GM12878 (cell line): Measurements from ENCODE around the gene DOCK7. TPM values are rescaled to one million over a fixed set of nuclear protein-coding genes. Genes with fewer than 3 reads are reported as not detected.

ENCODE experiments used
- ATAC-seq: fragments of 200-7000 bp; cut with Tn5 transposase; 3 replicates; pipeline ENCODE4 v1.9.1; 2020; ENCODE audit warnings: mild to moderate bottlenecking, moderate library complexity
- BruUV-seq: library from RNA; stranded (reverse); fragments of 400-500 nt; replicated peaks from 2 replicates; lab custom pipeline; 2021; lab: Mats Ljungman, UMichigan
- CTCF ChIA-PET: fragments of 300-600 bp; sonication (Branson Sonifier 250); formaldehyde crosslinking; extraction: SDS; loops from one replicate; lab custom pipeline; 2021; ENCODE audit warnings: inconsistent platforms; lab: Yijun Ruan, JAX
- POLR2A ChIA-PET: fragments of 350-600 bp; formaldehyde crosslinking; extraction: SDS; loops from one replicate; lab custom pipeline; 2021; ENCODE audit warnings: inconsistent platforms; lab: Charles Lee
- RAD21 ChIA-PET: fragments of 300-600 bp; sonication (Branson Sonifier 250); formaldehyde crosslinking; loops from one replicate; lab custom pipeline; 2023; ENCODE audit warnings: antibody characterized with exemption; ENCODE audit not compliant: unreplicated experiment; lab: Charles Lee
- SMC1A ChIA-PET: fragments of 300-600 bp; sonication (Branson Sonifier 250); formaldehyde crosslinking; loops from one replicate; lab custom pipeline; 2023; ENCODE audit not compliant: unreplicated experiment, uncharacterized antibody; lab: Charles Lee
- DNase-seq: peaks from one replicate; pipeline ENCODE4 v3.0.0-alpha.2; 2011; ENCODE audit warnings: low read depth, low spot score
- FAIRE-seq: peaks from 3 replicates; lab custom pipeline; 2011; peaks lifted over from hg19 to GRCh38; lab: Jason Lieb, UNC
- H2AFZ ChIP-seq: 2 replicates; pipeline ENCODE4 v1.6.0; 2011; ENCODE audit warnings: low read depth, low read length, control low read depth; ENCODE audit not compliant: control insufficient read depth
- H3K27ac ChIP-seq: 2 replicates; pipeline ENCODE4 v1.5.1; 2011; ENCODE audit warnings: control low read depth; ENCODE audit not compliant: control insufficient read depth, insufficient read depth
- H3K27me3 ChIP-seq, 2 experiments: replicated peaks in 1 of 2; 2 replicates each; pipeline versions ENCODE4 v1.6.0 to v1.6.1; 2011; ENCODE audit warnings: low read length in 1 of 2; ENCODE audit not compliant: control insufficient read depth in 2 of 2, insufficient read depth in 2 of 2
- H3K36me3 ChIP-seq, 2 experiments: 2 replicates each; pipeline ENCODE4 v1.5.1; 2011; ENCODE audit warnings: low read length in 1 of 2; ENCODE audit not compliant: control insufficient read depth in 2 of 2, insufficient read depth in 2 of 2
- H3K4me1 ChIP-seq: 2 replicates; pipeline ENCODE4 v1.6.1; 2011; ENCODE audit warnings: mild to moderate bottlenecking, low read length, moderate library complexity, mixed read lengths; ENCODE audit not compliant: control insufficient read depth, insufficient read depth
- H3K4me2 ChIP-seq: 2 replicates; pipeline ENCODE4 v1.6.0; 2011; ENCODE audit warnings: control low read depth; ENCODE audit not compliant: control insufficient read depth, insufficient read depth
- H3K4me3 ChIP-seq: fragments of 200-600 bp; sonication (generic); 2 replicates; pipeline ENCODE4 v1.5.1; 2016
- H3K79me2 ChIP-seq: 2 replicates; pipeline ENCODE4 v1.6.0; 2011; ENCODE audit warnings: low read length; ENCODE audit not compliant: control insufficient read depth, insufficient read depth
- H3K9ac ChIP-seq: 2 replicates; pipeline ENCODE4 v1.8.0; 2011; ENCODE audit warnings: low read length, control low read depth, mixed read lengths; ENCODE audit not compliant: control insufficient read depth, insufficient read depth
- H3K9me3 ChIP-seq: replicated peaks from 3 replicates; pipeline ENCODE4 v1.5.1; 2011; ENCODE audit warnings: mild to moderate bottlenecking, low read length; ENCODE audit not compliant: control insufficient read depth, insufficient read depth
- H4K20me1 ChIP-seq: 2 replicates; pipeline ENCODE4 v1.6.0; 2011; ENCODE audit not compliant: control insufficient read depth, insufficient read depth
- BCL11A ChIP-seq: IDR thresholded peaks from 2 replicates; pipeline ENCODE4 v1.6.1; 2011; ENCODE audit warnings: low read depth, low read length
- CBX5 ChIP-seq: sonication (generic); IDR thresholded peaks from 2 replicates; pipeline ENCODE4 v1.6.1; 2016; ENCODE audit warnings: low read depth, moderate library complexity, mild to moderate bottlenecking, inconsistent platforms
- CEBPB ChIP-seq, 2 experiments: fragments of 150-350 bp in 1 of 2; IDR thresholded peaks; 2 replicates each; pipeline ENCODE4 v1.6.1; 2012 to 2014; ENCODE audit warnings: low read depth in 2 of 2, low read length in 2 of 2, borderline replicate concordance in 1 of 2, inconsistent platforms in 1 of 2
- CREM ChIP-seq: IDR thresholded peaks from 2 replicates; pipeline ENCODE4 v1.6.1; 2014; ENCODE audit warnings: antibody characterized with exemption, low read depth
- EED ChIP-seq: sonication (generic); IDR thresholded peaks from 2 replicates; pipeline ENCODE4 v1.6.1; 2016; ENCODE audit warnings: antibody characterized with exemption, low read depth
- FOXK2 ChIP-seq: fragments of 450-650 bp; IDR thresholded peaks from 2 replicates; pipeline ENCODE4 v1.6.1; 2017; ENCODE audit warnings: mild to moderate bottlenecking, moderate library complexity
- GATAD2B ChIP-seq: fragments of 450-650 bp; conservative IDR thresholded peaks from 2 replicates; pipeline ENCODE4 v1.6.1; 2017; ENCODE audit warnings: low read depth, mild to moderate bottlenecking, moderate library complexity
- IKZF1 ChIP-seq: fragments of 450-650 bp; conservative IDR thresholded peaks from 2 replicates; pipeline ENCODE4 v1.6.1; 2017; ENCODE audit warnings: antibody characterized with exemption, mild to moderate bottlenecking
- JUND ChIP-seq: IDR thresholded peaks from 2 replicates; pipeline ENCODE4 v1.6.1; 2012; ENCODE audit warnings: low read depth, mild to moderate bottlenecking, low read length, improper control_type of control experiment, moderate library complexity
- NFIC ChIP-seq: IDR thresholded peaks from 2 replicates; pipeline ENCODE4 v1.6.1; 2012; ENCODE audit warnings: low read depth, mild to moderate bottlenecking, inconsistent platforms, low read length, moderate library complexity
- PAX5 ChIP-seq: IDR thresholded peaks from 2 replicates; pipeline ENCODE4 v1.6.1; 2011; ENCODE audit warnings: low read depth, low read length, borderline replicate concordance
- RCOR1 ChIP-seq: conservative IDR thresholded peaks from 2 replicates; pipeline ENCODE4 v1.6.1; 2012; ENCODE audit warnings: low read depth, low read length, improper control_type of control experiment
- SP1 ChIP-seq: IDR thresholded peaks from one replicate; pipeline ENCODE4 v1.6.1; 2011; ENCODE audit warnings: low read depth, low read length
- SREBF1 ChIP-seq: IDR thresholded peaks from 2 replicates; pipeline ENCODE4 v1.6.1; 2012; ENCODE audit warnings: mild to moderate bottlenecking, low read length
- TAF1 ChIP-seq: IDR thresholded peaks from 2 replicates; pipeline ENCODE4 v1.6.1; 2011; ENCODE audit warnings: mild to moderate bottlenecking, low read depth, low read length, borderline replicate concordance
- USF1 ChIP-seq: IDR thresholded peaks from 2 replicates; pipeline ENCODE4 v1.6.1; 2011; ENCODE audit warnings: borderline replicate concordance, low read depth, mild to moderate bottlenecking, moderate library complexity, mixed read lengths, low read length; ENCODE audit not compliant: insufficient read depth; ENCODE audit errors: extremely low read length
- ZNF217 ChIP-seq: fragments of 450-650 bp; IDR thresholded peaks from 2 replicates; pipeline ENCODE4 v1.6.1; 2017; ENCODE audit warnings: antibody characterized with exemption, mild to moderate bottlenecking
- ZNF24 ChIP-seq: fragments of 450-650 bp; IDR thresholded peaks from 2 replicates; pipeline ENCODE4 v1.6.1; 2017; ENCODE audit warnings: antibody characterized with exemption, mild to moderate bottlenecking
- WGBS: methylation state at CpG from one replicate; pipeline ENCODE4 v1.1.6; 2016; ENCODE audit warnings: low lambda C conversion rate; ENCODE audit not compliant: insufficient replicate concordance, insufficient coverage; ENCODE audit errors: missing lambda C conversion rate; 5-methylcytosine and 5-hydroxymethylcytosine counted together
- in situ Hi-C: fragments of 300-500 bp; cut with MboI; formaldehyde crosslinking; loops from 9 replicates; pipeline ENCODE4 v1.14.3; 2018; ENCODE audit warnings: mixed read lengths
- intact Hi-C: fragments of 100-400 bp; cut with micrococcal nuclease; formaldehyde crosslinking; loops from one replicate; pipeline ENCODE4 v1.14.2; 2022; ENCODE audit not compliant: unreplicated experiment
- polyA plus RNA-seq, 11 experiments: library from polyadenylated mRNA; depleted of rRNA in 4 of 11; unstranded in 6 of 11; stranded (reverse) in 5 of 11; fragments of >200 nt; fragmentation: Nextera tagmentation in 4 of 11; fragmentation: Illumina TruSeq in 1 of 11; extraction: Ambion mirVana in 4 of 11; extraction: Trizol in 1 of 11; gene quantifications; 1 replicate in 1 of 11; 2 replicates in 10 of 11; pipeline versions ENCODE4 v1.2.1 to v1.2.3, GENCODE V29; 2011 to 2016; ENCODE audit warnings: inconsistent platforms in 2 of 11, missing spikeins in 2 of 11, low read depth in 1 of 11
- total RNA-seq, 4 experiments: library from RNA; depleted of rRNA in 3 of 4; stranded (reverse); fragments of >200 nt in 3 of 4; fragmentation: Illumina TruSeq in 1 of 4; extraction: Trizol in 1 of 4; gene quantifications; 2 replicates each; pipeline versions ENCODE4 v1.2.1 to v1.2.3, GENCODE V29; 2013 to 2021

Gene DOCK7
- total and polyA plus RNA-seq, 10 of the 15 experiments (the other 5 are each of a cell fraction or from before 2014, with no cell fraction given): 4.8 to 34.6 (median 26.9) TPM

- ATAC-seq: no peak
- H3K27ac ChIP-seq: no peak overlapping the region
- no peaks in the 10 kb centered on the region for H4K20me1 ChIP-seq
- no peaks in the 10 kb centered on the region for H3K4me1 ChIP-seq
- RAD21 ChIA-PET: no interaction called here
- no peak for DNase-seq
- POLR2A ChIA-PET: no interaction called here
- 50% methylated on average over 1 of the region's 1 CpG for WGBS
- intact Hi-C loops (no loop called here), in situ Hi-C loops (no loop called here)
- CTCF ChIA-PET: no interaction called here
- H3K9me3 ChIP-seq: peaks cover 1% of the 10 kb centered on the region; the same call in 1 of the 3 replicates
- no peaks in the 10 kb centered on the region; the same call in 1 of the 2 replicates for H3K79me2 ChIP-seq
- no peak overlapping the region for H3K4me2 ChIP-seq
- SMC1A ChIA-PET: no interaction called here
- H3K27me3 ChIP-seq: no peaks in the 10 kb centered on the region
- no peak for TF ChIP-seq ZNF24
- no peak for TF ChIP-seq PAX5
- TF ChIP-seq GATAD2B: no peak
- no peak for TF ChIP-seq SREBF1
- TF ChIP-seq ZNF217: no peak
- no peak for TF ChIP-seq RCOR1
- no peak for TF ChIP-seq CBX5
- no peak for TF ChIP-seq CEBPB (IDR thresholded peaks at IDR 0.05; ENCODE audit: borderline replicate concordance in 1 of 2, low read depth in 2 of 2, low read length in 2 of 2)
- no peak for TF ChIP-seq FOXK2
- TF ChIP-seq NFIC: no peak
- TF ChIP-seq SP1: no peak
- TF ChIP-seq IKZF1: no peak
- no peak for TF ChIP-seq EED
- TF ChIP-seq JUND: no peak
- TF ChIP-seq USF1: no peak
- no peak for TF ChIP-seq TAF1
- no peak for TF ChIP-seq BCL11A
- no peak for TF ChIP-seq CREM
- no peaks in the 10 kb centered on the region for H3K36me3 ChIP-seq
- H3K9ac ChIP-seq: no peak overlapping the region
- no peak for FAIRE-seq
- H3K4me3 ChIP-seq: no peak overlapping the region
- BruUV-seq: no TSS peak
- no peak overlapping the region for H2AFZ ChIP-seq
Observed at GRCh38 chr1:62673629-62674028, 14.6 kb downstream of the DOCK7 start.
